ENCODE results near the gene PAN3.

DNA sequence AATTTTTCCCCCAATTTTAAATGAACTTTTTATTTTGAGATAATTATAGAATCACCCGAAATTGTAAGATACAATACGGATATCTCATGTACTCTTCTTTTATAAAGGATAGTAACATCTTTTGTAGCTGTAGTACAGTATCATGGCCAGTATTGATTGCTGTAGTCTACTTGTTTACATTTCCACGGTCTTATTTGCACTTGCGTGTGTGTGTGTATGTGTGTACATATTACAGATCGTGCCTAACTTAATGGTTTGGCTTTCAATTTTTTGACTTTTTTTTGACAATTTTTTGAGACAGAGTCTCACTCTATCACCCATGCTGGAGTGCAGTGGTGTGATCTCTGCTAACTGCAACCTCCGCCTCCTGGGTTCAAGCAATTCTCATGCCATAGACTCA, 6.7 kb downstream of the PAN3 start:
- TF ChIP-seq GATA3 (IDR thresholded peaks at IDR 0.05; ENCODE audit: low read depth, low read length) (no peak), GATA2 (IDR thresholded peaks at IDR 0.05; ENCODE audit: low read depth, low read length) (no peak)

Measured in SH-SY5Y (cell line).